NCI-H1417 treated with DMSO at 0.1 percent for 48 hours (cell line): Measurements from ENCODE around the gene RGS4.

ENCODE experiments used
- DNase-seq: peaks from one replicate; lab custom pipeline; 2025; lab: John Stamatoyannopoulos, UW

RGS4 gene

DNA sequence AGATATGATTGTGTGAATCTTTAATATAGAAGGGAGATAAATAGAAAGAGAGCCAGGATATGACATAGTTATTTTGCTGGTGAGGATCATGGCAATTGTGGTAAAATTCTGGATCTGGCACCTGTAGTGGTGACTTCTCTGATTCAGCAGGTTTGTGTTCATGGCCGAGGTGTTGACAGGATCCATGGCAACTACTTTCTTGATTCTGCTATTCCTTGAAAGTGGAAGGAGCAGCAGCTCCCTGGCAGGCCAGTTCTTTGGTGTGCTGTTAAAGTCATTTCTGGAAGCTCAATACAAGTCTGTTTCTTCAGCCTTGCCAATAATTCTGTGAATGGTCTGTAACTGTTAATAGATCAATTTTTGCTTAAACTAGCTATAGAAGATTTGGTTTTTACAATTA, 33.4 kb downstream of the RGS4 start:
- DNase-seq = no peak

DNA sequence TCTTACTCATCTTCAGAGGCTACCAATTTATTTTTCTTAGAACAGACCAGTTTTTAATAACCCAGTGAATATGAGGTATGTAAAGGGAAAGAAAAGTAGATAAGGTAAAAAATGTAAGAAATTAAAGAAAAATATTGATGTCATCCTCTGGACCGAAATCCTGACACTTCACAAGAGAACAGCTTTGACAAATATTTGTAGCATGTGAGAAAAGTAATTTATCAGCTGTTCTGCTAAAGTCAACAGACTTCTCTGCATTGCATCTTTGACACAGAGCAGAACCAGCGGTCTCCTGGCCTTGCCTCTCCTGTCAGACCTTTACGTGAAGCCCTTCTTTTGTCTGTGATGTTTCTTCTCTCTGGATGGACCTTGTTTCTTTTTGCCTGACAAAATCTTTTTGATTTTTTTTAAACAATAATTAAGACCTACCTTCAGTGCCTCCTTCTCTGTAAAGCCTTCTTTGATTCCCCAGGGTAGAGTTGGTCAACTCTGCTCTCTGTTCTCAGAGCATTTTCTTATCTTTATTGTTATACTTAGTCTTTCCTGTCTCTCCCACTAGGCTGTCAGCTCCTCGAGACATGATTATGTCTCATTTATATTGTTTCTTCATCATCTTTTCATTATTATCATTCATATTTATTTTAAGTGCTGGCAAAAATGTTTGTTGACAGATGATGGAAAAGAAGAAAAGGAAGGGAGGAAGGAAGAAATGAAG, 35.4 kb downstream of the RGS4 start:
- DNase-seq = no peak

DNA sequence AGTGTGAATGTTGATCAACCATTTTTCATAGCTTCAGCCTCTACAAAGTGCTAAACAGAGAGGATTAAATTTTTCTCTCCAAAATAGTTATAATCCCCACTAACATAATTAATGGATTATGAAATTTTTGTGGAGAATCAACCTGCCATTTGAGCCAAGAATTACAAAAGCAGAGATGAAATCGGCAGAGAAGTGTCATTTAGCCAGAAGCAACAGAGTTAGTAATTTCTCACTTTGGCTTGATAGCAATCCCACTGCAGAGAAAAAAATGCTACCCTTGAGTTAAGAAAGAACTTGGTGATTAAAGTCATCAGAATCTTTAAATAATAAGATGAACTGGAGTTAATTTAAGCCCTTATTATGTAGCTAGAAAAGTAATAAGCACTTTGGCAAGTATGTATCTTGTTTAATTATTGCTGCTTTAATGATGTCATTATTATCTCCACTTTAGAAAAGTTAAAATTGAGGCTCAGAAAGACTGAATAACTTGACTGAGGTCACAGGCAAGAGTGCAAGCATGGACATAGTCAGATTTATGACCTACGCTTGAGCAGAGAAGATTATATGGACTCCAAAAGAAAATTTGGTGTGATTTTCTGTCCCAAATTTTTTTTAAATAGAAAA, 37.3 kb downstream of the RGS4 start:
- DNase-seq = no peak

DNA sequence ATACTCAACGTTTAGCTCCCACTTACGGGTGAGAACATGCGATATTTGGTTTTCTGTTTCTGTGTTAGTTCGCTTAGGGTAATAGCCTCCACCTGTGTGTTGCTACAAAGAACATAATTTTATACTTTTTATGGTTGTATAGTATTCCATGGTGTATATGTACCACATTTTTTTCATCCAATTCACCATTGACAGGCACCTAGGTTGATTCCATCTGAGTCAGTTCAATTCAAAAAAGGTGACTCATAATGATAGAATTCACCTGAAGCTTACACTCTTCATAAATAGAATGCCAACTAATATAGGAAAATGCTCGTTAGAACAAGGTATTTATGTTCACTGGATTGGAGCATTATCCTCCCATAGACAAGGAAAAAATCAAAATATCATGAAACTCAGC, 38.5 kb downstream of the RGS4 start:
- no peak for DNase-seq

DNA sequence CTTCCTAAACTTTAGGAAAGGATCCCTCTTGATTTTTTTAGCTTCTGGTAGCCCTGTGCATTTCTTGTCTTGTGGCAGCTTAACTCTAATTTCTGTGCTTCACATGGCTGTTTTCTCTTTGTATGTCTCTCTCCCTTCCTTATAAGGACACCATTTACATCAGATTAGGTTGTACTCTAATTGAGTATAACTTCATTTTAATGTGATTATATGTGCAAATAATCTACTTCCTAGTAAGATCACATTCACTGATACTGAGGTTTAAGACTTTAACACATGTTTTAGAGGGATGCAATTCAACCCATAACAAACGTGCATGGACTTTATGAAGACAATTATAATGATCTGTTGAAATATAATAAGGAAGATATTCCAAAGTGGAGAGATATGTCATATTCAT, 46.7 kb downstream of the RGS4 start:
- DNase-seq = no peak

DNA sequence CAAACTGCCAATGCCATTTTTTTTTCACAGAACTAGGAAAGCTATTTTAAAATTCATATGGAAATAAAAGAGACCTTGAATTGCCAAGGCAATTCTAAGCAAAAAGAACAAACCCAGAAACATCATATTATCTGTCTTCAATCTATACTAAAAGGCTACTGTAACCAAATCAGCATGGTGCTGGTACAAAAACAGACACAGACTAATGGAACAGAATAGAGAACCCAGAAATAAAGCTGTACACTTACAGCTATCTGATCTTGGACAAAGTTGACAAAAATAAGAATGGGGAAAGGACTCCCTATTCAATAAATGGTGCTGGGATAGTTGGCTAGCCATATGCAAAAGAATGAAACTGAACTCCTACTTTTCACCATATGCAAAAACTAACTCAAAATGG, 50.5 kb downstream of the RGS4 start:
- DNase-seq = no peak

DNA sequence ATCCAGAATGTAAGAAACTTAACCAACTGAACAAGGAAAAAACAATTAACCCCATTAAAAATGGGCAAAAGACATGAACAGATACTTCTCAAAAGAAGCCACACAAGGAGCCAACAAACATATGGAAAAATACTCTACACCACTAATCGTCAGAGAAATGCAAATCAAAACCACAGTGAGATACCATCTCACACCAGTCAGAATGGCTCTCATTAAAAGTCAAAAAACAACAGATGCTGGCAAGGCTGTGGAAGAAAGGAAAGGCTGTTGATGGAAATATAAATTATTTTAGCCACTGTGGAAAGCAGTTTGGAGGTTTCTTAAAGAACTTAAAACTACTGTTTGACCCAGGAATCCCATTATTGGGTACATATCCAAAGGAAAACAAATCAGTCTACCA, 51.2 kb downstream of the RGS4 start:
- DNase-seq = no peak

DNA sequence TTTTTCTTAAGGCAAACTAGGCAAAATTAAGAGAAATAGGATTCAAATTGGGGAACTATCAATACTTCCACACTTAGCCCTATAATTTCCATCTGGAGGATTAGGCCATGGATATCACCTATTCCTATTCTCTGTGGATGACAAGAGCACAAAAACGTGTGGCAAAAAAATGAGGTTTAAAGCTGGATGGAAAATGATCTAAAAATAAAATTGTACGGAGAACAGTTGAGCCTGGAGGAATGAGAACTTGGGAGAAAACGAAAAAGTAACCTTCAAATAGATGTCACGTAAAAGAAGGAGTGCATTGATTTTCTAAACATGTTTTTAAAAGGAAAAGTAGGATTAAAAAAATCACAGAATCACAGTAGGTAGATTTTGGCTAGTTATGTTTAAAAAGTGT, 55.7 kb downstream of the RGS4 start:
- DNase-seq = no peak
